ENCODE measurements around the gene FMN1. TPM values are rescaled to one million over a fixed set of nuclear protein-coding genes. Genes with fewer than 3 reads are reported as not detected.

The FMN1 gene
- total and polyA plus RNA-seq, 2 of the 13 experiments (the other 11 are each of a cell fraction or from before 2014, with no cell fraction given) = 0.20 to 0.60 TPM

- TF ChIP-seq ZNF318 (CRISPR knock-in tag; IDR thresholded peaks at IDR 0.05) (no peak), ADNP (CRISPR knock-in tag; IDR thresholded peaks at IDR 0.05) (no peak), DDIT3 (CRISPR knock-in tag; IDR thresholded peaks at IDR 0.05) (no peak), ZGPAT (CRISPR knock-in tag; IDR thresholded peaks at IDR 0.05) (no peak)
Measured at GRCh38 chr15:33150431-33150941, 44.0 kb downstream of the FMN1 start (continued).

Measured in HepG2 (cell line).